ENCODE results near the gene AKAP13. TPM values are rescaled to one million over a fixed set of nuclear protein-coding genes. Genes with fewer than 3 reads are reported as not detected.
A peak's percentile ranks its signal among the peaks of the same experiment; 100 is the strongest.

The AKAP13 gene
- total RNA-seq, 1 donor from 2014 or later: 145 TPM

GRCh38 chr15:85393210-85393609 lies 12.8 kb downstream of the AKAP13 start:
- H3K27ac Mint-ChIP-seq (ENCODE audit: unreplicated experiment): no peak overlapping the region
- H3K36me3 Mint-ChIP-seq (ENCODE audit: unreplicated experiment): no peaks in the 10 kb centered on the region
- H3K4me1 Mint-ChIP-seq (ENCODE audit: low read depth, unreplicated experiment): peaks cover 16% of the 10 kb centered on the region
- no peaks in the 10 kb centered on the region for H3K9me3 Mint-ChIP-seq (ENCODE audit: unreplicated experiment)
- H3K4me3 Mint-ChIP-seq (ENCODE audit: unreplicated experiment): no peak overlapping the region
- no peaks in the 10 kb centered on the region for H3K27me3 Mint-ChIP-seq (ENCODE audit: unreplicated experiment)
- no peak for TF ChIP-seq CTCF (IDR thresholded peaks at IDR 0.05; ENCODE audit: partially characterized antibody, unreplicated experiment)
- DNase-seq: no peak

GRCh38 chr15:85394554-85395333 lies 14.3 kb downstream of the AKAP13 start:
- no peak overlapping the region for H3K27ac Mint-ChIP-seq (ENCODE audit: unreplicated experiment)

GRCh38 chr15:85396554-85396953 lies 16.2 kb downstream of the AKAP13 start:
- H3K9me3 Mint-ChIP-seq (ENCODE audit: unreplicated experiment): no peaks in the 10 kb centered on the region
- no peaks in the 10 kb centered on the region for H3K36me3 Mint-ChIP-seq (ENCODE audit: unreplicated experiment)
- no peak for DNase-seq
- H3K27me3 Mint-ChIP-seq (ENCODE audit: unreplicated experiment): no peaks in the 10 kb centered on the region
- H3K4me3 Mint-ChIP-seq (ENCODE audit: unreplicated experiment): no peak overlapping the region
- H3K27ac Mint-ChIP-seq (ENCODE audit: unreplicated experiment): no peak overlapping the region
- TF ChIP-seq CTCF (IDR thresholded peaks at IDR 0.05; ENCODE audit: partially characterized antibody, unreplicated experiment): no peak
- H3K4me1 Mint-ChIP-seq (ENCODE audit: low read depth, unreplicated experiment): peaks cover 22% of the 10 kb centered on the region

More at GRCh38 chr15:85394554-85395333, 14.3 kb downstream of the AKAP13 start:
- no peak overlapping the region for H3K4me3 Mint-ChIP-seq (ENCODE audit: unreplicated experiment)
- TF ChIP-seq CTCF (IDR thresholded peaks at IDR 0.05; ENCODE audit: partially characterized antibody, unreplicated experiment): no peak
- H3K4me1 Mint-ChIP-seq (ENCODE audit: low read depth, unreplicated experiment): peaks cover 16% of the 10 kb centered on the region
- no peaks in the 10 kb centered on the region for H3K27me3 Mint-ChIP-seq (ENCODE audit: unreplicated experiment)
- no peak for DNase-seq
- no peaks in the 10 kb centered on the region for H3K36me3 Mint-ChIP-seq (ENCODE audit: unreplicated experiment)
- H3K9me3 Mint-ChIP-seq (ENCODE audit: unreplicated experiment): no peaks in the 10 kb centered on the region

GRCh38 chr15:85397151-85397550 lies 16.7 kb downstream of the AKAP13 start:
- TF ChIP-seq CTCF (IDR thresholded peaks at IDR 0.05; ENCODE audit: partially characterized antibody, unreplicated experiment): no peak
- H3K36me3 Mint-ChIP-seq (ENCODE audit: unreplicated experiment): no peaks in the 10 kb centered on the region
- peak overlapping the region; percentile 37 for H3K27ac Mint-ChIP-seq (ENCODE audit: unreplicated experiment)
- no peak for DNase-seq
- H3K4me1 Mint-ChIP-seq (ENCODE audit: low read depth, unreplicated experiment): peaks cover 26% of the 10 kb centered on the region
- no peak overlapping the region for H3K4me3 Mint-ChIP-seq (ENCODE audit: unreplicated experiment)
- no peaks in the 10 kb centered on the region for H3K27me3 Mint-ChIP-seq (ENCODE audit: unreplicated experiment)
- no peaks in the 10 kb centered on the region for H3K9me3 Mint-ChIP-seq (ENCODE audit: unreplicated experiment)

GRCh38 chr15:85397926-85398325 lies 17.5 kb downstream of the AKAP13 start:
- Mint-ChIP-seq H3K27me3 (ENCODE audit: unreplicated experiment) (no peaks in the 10 kb centered on the region), H3K4me1 (ENCODE audit: low read depth, unreplicated experiment) (peaks cover 29% of the 10 kb centered on the region), H3K36me3 (ENCODE audit: unreplicated experiment) (no peaks in the 10 kb centered on the region), H3K4me3 (ENCODE audit: unreplicated experiment) (no peak overlapping the region), H3K27ac (ENCODE audit: unreplicated experiment) (no peak overlapping the region), H3K9me3 (ENCODE audit: unreplicated experiment) (no peaks in the 10 kb centered on the region)
- no peak for TF ChIP-seq CTCF (IDR thresholded peaks at IDR 0.05; ENCODE audit: partially characterized antibody, unreplicated experiment)
- no peak for DNase-seq
